Mesothelial cell of epicardium (in vitro differentiated cells): ENCODE data around the gene FBXL2. TPM values are rescaled to one million over a fixed set of nuclear protein-coding genes. Genes with fewer than 3 reads are reported as not detected.
"Not testable (repeated sequence)": the region's sequence is repeated elsewhere in the genome, so short reads cannot be mapped to it uniquely, and the experiment has no call there.

Source experiments
- DNase-seq, 2 experiments: peaks; one replicate each; pipeline ENCODE4 v3.0.0; 2021; ENCODE audit warnings: low spot score in 2 of 2; ENCODE audit not compliant: unreplicated experiment in 2 of 2
- H3K27ac Mint-ChIP-seq: 2 replicates; pipeline ENCODE4 v1.8.0; 2021; ENCODE audit warnings: mixed read lengths
- H3K27me3 Mint-ChIP-seq: 2 replicates; pipeline ENCODE4 v1.8.0; 2021; ENCODE audit warnings: low read depth, mixed read lengths
- H3K36me3 Mint-ChIP-seq: 2 replicates; pipeline ENCODE4 v1.8.0; 2021; ENCODE audit warnings: mixed read lengths
- H3K4me1 Mint-ChIP-seq: 2 replicates; pipeline ENCODE4 v1.8.0; 2021; ENCODE audit warnings: mixed read lengths
- H3K4me3 Mint-ChIP-seq: 2 replicates; pipeline ENCODE4 v1.8.0; 2021; ENCODE audit warnings: mild to moderate bottlenecking, moderate library complexity, mixed read lengths
- H3K9me3 Mint-ChIP-seq: 2 replicates; pipeline ENCODE4 v1.8.0; 2021; ENCODE audit warnings: mixed read lengths
- total RNA-seq: library from RNA; stranded (reverse); gene quantifications from 3 replicates; pipeline ENCODE4 v1.2.1, GENCODE V29; 2021
- TF ChIP-seq, protein P1 (sequence below): fragments of 200-600 bp; sonication (generic); IDR thresholded peaks from one replicate; pipeline ENCODE4 v1.5.0; 2021; ENCODE audit warnings: antibody characterized with exemption; ENCODE audit not compliant: unreplicated experiment

Gene FBXL2
- total RNA-seq, 1 donor from 2014 or later, result 25.6 TPM

DNA sequence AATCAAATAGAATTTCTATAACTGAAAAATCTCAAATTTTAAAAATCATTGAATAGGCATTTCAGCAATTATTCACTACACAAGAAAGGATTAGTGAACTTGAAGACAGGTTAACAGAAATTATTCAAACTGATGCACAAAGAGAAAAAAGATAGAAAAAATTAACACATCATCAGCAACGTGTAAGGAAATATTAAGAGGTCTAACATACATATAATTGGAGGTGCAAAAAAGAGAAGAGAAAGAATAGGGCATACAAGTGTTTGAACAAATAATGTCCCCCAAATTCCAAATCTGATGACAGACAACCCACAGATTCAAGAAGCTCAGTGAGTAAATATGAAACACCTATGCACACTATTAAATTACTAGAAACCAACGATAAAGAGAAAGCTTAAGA lies 57.1 kb downstream of the FBXL2 start:
- Mint-ChIP-seq H3K4me1 (no peaks in the 10 kb centered on the region), H3K27me3 (no peaks in the 10 kb centered on the region), H3K9me3 (peaks cover 51% of the 10 kb centered on the region), H3K36me3 (peaks cover 35% of the 10 kb centered on the region), H3K27ac (no peak overlapping the region), H3K4me3 (no peak overlapping the region)
- no peak for DNase-seq
- TF ChIP-seq, protein P1, sequence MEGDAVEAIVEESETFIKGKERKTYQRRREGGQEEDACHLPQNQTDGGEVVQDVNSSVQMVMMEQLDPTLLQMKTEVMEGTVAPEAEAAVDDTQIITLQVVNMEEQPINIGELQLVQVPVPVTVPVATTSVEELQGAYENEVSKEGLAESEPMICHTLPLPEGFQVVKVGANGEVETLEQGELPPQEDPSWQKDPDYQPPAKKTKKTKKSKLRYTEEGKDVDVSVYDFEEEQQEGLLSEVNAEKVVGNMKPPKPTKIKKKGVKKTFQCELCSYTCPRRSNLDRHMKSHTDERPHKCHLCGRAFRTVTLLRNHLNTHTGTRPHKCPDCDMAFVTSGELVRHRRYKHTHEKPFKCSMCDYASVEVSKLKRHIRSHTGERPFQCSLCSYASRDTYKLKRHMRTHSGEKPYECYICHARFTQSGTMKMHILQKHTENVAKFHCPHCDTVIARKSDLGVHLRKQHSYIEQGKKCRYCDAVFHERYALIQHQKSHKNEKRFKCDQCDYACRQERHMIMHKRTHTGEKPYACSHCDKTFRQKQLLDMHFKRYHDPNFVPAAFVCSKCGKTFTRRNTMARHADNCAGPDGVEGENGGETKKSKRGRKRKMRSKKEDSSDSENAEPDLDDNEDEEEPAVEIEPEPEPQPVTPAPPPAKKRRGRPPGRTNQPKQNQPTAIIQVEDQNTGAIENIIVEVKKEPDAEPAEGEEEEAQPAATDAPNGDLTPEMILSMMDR, result no peak

DNA sequence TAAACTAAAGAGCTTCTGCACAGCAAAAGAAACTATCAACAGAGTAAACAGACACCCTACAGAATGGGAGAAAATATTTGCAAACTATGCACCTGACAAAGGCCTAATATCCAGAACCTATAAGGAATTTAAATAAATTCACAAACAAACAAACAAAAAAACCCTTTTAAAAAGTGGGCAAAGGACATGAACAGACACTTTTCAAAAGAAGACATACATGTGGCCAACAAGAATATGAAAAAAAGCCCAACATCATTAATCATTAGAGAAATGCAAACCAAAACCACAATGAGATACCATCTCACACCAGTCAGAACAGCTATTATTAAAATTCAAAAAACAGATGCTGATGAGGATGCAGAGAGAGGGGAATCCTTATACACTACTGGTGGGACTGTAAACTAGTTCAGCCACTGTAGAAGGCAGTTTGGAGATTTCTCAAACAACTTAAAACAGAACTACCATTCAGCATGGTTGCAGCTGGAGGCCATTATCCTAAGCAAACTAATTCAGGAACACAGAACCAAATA lies 61.8 kb downstream of the FBXL2 start:
- Mint-ChIP-seq H3K9me3 (peaks cover 28% of the 10 kb centered on the region), H3K36me3 (peaks cover 19% of the 10 kb centered on the region)
- not testable (repeated sequence) for H3K4me1 Mint-ChIP-seq, DNase-seq, H3K27me3 Mint-ChIP-seq, H3K27ac Mint-ChIP-seq, H3K4me3 Mint-ChIP-seq

DNA sequence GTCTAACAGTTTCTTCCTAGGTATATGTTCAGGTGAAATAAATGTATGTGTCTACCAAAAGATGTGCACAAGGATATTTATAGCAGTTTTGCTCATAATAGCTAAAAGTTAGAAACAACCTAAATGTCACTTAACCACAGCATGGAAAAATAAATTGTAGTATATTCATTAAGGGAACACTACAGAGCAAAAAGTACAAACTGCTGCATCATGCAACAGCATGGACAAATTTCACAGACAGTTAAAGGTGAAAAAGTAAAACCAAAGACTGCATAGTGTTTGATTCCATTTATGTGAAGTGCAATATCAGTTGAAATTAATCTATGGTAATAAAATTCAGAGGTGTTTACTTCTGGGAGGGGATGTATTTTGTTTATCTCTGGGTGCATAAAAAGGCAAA lies 62.5 kb downstream of the FBXL2 start:
- no peaks in the 10 kb centered on the region for H3K27me3 Mint-ChIP-seq
- TF ChIP-seq, protein P1, result no peak
- H3K27ac Mint-ChIP-seq, result no peak overlapping the region
- H3K9me3 Mint-ChIP-seq, result peaks cover 21% of the 10 kb centered on the region
- no peak for DNase-seq
- no peak overlapping the region for H3K4me3 Mint-ChIP-seq
- peaks cover 14% of the 10 kb centered on the region for H3K36me3 Mint-ChIP-seq
- no peaks in the 10 kb centered on the region for H3K4me1 Mint-ChIP-seq

DNA sequence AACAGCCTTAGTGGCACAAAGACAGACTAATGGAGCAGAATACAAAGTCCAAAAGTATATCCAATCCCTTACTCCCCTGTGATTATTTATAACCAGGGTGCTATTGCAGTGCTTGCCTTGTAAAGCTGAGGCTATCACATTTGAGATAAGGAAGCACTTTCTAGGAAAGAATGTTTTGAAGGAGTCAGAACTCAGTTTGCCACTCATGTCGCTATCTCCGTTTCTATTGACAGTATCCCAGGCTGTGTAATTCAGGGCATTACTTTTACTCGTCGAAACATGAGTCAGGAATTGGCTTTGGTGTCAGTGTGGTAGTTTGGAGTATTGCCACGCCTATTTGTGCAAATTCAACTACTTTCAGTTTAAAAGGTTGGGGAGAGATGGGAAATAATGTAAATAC lies 78.4 kb downstream of the FBXL2 start:
- H3K27me3 Mint-ChIP-seq, result no peaks in the 10 kb centered on the region
- no peak overlapping the region for H3K4me3 Mint-ChIP-seq
- DNase-seq, result no peak
- peaks cover 3% of the 10 kb centered on the region for H3K4me1 Mint-ChIP-seq
- no peaks in the 10 kb centered on the region for H3K36me3 Mint-ChIP-seq
- H3K27ac Mint-ChIP-seq, result no peak overlapping the region
- no peaks in the 10 kb centered on the region for H3K9me3 Mint-ChIP-seq
- TF ChIP-seq, protein P1, result no peak

DNA sequence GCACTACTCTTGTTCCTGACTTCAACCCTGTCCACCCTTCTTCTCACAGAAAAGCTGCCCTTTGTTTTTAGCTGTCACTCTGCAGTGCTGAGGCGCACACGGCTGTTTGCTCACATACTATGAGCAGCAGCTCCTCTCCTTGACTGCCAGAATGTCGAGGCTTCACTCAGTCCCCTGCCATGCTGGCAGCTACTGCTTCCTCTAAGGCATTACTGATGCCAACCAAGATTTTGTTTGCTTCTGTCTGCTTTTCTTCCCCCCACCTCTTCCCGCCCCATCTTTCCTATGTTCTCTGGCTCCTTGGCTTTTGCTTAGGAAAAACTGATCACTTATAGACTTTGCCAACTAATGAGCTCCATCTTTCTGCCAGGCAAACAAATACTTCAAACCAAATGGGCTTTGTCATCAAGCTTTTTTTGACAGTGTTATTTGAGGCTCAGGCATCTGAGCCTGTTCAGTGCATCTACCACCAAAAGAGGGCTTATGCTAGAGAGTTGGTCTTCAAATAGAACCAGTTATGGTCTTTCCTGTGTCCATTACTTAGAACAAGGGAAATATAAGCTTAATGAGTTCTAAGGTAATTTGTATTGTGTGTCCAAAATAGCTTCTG lies 81.0 kb downstream of the FBXL2 start:
- no peaks in the 10 kb centered on the region for H3K9me3 Mint-ChIP-seq
- no peaks in the 10 kb centered on the region for H3K36me3 Mint-ChIP-seq
- H3K4me1 Mint-ChIP-seq, result peaks cover 3% of the 10 kb centered on the region
- no peaks in the 10 kb centered on the region for H3K27me3 Mint-ChIP-seq
- no peak overlapping the region for H3K4me3 Mint-ChIP-seq
- no peak overlapping the region for H3K27ac Mint-ChIP-seq
- DNase-seq, result no peak
- TF ChIP-seq, protein P1, result no peak

DNA sequence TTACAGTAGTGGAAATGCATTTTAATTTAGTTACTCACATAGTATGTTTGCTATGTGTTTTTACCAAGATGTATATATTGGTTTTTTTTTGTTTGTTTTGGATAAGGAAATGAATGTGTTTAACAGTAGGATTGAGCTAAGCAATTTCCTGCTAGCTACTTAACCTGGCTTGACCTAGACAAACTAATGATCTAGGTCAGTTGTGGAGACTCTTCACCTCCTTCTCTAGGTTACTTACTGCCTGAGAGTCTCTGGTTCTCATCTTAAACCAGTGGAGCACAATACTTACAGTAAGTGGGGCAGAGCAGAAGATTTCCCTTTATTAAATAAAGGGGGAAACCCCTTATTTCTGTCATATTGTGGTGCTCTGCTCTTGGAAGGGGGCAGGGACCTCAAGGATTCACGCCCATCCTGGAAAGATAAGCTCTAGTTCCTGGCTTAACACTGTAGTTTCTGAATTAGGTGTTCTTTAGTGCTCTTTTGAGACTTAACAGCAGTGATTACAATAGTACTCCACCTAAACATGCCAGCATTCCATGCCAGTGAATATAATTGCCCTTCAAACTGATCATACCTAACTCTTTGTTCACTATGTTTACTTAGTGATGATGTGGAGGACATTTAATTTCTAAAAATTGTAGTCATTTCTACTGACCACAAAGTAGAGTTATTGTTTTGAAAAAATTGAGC lies 83.0 kb downstream of the FBXL2 start:
- no peak for DNase-seq
- Mint-ChIP-seq H3K4me1 (peaks cover 3% of the 10 kb centered on the region), H3K27ac (no peak overlapping the region), H3K27me3 (no peaks in the 10 kb centered on the region), H3K4me3 (no peak overlapping the region), H3K36me3 (no peaks in the 10 kb centered on the region), H3K9me3 (no peaks in the 10 kb centered on the region)
- TF ChIP-seq, protein P1, result no peak
